Posterior cingulate gyrus (tissue), 11 donors: ENCODE data around the gene SENP7.
"Not testable (repeated sequence)": the region's sequence is repeated elsewhere in the genome, so short reads cannot be mapped to it uniquely, and the experiment has no call there.

ENCODE experiments used
- DNase-seq, 10 donors: peaks; one replicate each; pipeline versions ENCODE4 v3.0.0 to v3.0.0-alpha.2; 2020 to 2021; ENCODE audit warnings: mixed read lengths in 3 of 10
- intact Hi-C: fragments of 100-400 bp; cut with DNase I; formaldehyde crosslinking; loops from one replicate; pipeline ENCODE4 v1.15.1; 2023

The SENP7 gene

GRCh38 chr3:101377796-101378195, 135.2 kb downstream of the SENP7 start:
- no peak for DNase-seq
- intact Hi-C loops = no loop called here

- intact Hi-C loops = no loop called here
- no peak for DNase-seq
Measured at GRCh38 chr3:101377209-101377608, 135.8 kb downstream of the SENP7 start.

GRCh38 chr3:101375586-101375985, 137.4 kb downstream of the SENP7 start:
- intact Hi-C loops = no loop called here

DNA sequence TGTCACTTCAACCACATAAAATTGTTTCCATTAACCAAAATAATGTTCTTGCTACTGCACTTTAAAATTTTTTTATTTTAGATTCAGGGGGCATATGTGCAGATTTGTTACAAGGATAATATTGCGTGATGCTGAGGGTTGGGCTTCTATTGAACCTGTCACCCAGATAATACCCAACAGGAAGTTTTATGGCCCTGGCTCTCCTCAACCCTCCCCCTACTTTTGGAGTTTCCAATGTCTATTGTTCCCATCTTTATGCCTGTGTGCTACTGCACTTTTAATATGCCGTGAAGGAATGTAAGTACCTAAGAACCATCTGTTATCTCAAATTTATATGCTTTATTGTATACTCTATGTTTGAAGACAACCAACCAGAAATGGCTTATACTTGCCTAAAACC, 150.6 kb downstream of the SENP7 start:
- intact Hi-C loops = no loop called here
- DNase-seq = no peak

More at GRCh38 chr3:101375586-101375985, 137.4 kb downstream of the SENP7 start:
- no peak for DNase-seq

- DNase-seq = no peak
- intact Hi-C loops = no loop called here
Measured at GRCh38 chr3:101351829-101352228, 161.2 kb downstream of the SENP7 start.

DNA sequence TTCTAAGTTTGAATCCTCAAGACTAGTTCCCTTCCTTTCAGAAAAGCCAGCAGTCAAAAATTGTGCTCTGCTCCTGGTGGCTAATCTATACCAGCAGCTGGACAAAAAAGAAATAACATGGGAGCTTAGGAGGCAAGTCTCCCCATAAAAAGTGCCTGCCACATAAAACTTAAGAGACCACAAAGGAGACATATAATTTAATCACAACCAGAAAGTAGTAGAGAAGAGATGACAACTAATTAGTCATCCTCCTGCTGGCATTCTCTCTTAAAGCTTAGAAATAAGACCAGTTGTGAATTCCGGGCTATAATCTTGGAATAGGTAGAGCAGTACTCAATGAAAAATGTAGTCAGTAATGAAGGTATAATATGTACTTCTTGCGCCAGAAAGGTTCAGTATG, 172.4 kb downstream of the SENP7 start:
- intact Hi-C loops = no loop called here
- DNase-seq = no peak

- no peak for DNase-seq
- intact Hi-C loops = no loop called here
Measured at GRCh38 chr3:101333883-101334282, 179.1 kb downstream of the SENP7 start.

- no peak for DNase-seq
- intact Hi-C loops = no loop called here
Measured at GRCh38 chr3:101329016-101329673, 183.9 kb downstream of the SENP7 start.

DNA sequence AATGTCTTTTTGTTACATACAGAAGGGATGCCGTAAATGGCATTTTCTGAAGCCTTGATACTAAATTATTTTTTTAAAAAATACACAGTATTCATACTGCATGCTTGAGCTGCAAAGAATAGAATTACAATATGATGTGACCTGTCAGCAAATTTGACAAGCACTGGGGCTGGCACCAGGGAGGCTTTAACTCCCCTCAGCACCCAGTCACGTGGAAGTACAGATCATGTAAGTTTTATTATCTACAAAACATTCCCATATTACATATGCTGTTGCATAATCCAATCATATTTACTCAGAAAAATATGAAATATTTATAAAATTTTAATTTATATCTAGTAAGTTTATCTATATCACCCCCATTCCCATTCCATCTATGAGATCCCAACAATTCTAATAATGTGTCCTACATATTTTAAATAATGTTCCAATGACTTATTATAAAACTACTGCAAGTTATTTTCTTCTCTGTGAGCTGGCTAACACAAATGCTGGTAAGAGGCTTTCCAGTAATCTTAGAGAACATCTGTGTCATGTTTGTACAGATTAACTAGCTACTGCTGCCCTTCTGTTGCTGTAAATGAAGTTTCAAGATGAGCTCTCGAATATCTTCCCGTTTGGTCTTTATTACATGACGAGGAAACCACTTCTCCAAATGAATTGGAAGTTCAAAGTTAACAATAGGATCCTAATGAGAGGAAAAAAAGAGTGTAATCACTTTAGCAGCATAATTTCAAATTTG, 187.4 kb downstream of the SENP7 start:
- no peak for DNase-seq
- intact Hi-C loops = no loop called here

DNA sequence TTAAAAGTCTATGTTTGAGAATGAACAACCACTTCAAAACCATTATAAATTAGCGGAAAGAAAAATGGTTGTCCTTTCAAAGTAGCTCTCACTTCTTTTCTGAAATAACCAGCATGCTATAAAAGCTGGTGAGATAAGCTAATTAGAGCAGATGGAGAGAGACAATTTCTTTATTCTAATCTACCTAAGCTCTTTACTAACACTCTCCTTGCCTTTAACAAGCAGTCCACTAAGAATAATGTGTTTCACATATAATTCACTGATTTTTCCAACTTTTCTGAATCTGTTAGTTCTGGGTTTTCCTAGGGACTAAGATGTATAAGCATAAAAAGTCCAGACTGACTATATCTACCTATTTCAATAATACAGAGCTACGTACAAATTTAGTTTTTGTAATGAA, 192.5 kb downstream of the SENP7 start, which contains the start of gene IMPG2:
IMPG2 (minus strand) TSS at position 101 of the 400 bp plus-strand sequence. CDS start 203 bp downstream, outside the sequence.
- intact Hi-C loops = no loop called here
- DNase-seq = no peak

DNA sequence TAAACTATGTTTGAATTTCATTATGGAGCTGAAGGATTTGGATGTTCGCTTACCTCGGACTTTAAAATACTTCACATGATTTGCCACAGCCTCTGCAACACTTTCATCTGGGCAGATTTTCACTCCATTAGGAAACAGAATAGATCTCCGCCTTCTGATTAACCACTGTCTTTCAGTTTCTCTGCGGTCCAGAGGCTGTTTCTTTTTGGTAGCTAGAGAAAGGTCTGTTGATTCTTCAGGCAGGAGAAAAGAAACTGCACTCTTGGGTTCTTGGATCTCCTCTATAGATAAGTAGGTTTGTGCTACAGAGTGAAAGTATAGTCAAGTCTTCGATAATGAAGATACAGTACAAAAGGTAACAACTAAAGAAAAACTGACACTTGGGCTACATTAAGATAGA, 193.5 kb downstream of the SENP7 start:
- DNase-seq = no peak

DNA sequence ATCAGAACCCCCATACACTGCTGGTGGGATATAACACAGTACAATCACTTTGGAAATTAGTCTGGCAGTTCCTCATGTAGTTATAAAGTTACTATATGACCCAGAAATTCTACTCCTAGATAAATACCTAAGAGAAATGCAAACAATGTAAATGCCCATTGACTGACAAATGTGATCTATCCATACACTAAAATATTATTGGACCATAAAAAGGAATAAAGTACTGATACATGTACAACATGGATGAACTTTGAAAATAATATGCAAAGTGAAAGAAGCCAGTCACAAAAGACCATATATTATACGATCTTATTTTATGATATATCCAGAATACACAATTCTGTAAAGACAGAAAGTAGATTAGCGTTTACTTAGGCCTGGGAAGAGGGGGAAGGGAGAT, 200.5 kb downstream of the SENP7 start:
- intact Hi-C loops = no loop called here

More for the DNA sequence above, 193.5 kb downstream of the SENP7 start:
- intact Hi-C loops = no loop called here

DNA sequence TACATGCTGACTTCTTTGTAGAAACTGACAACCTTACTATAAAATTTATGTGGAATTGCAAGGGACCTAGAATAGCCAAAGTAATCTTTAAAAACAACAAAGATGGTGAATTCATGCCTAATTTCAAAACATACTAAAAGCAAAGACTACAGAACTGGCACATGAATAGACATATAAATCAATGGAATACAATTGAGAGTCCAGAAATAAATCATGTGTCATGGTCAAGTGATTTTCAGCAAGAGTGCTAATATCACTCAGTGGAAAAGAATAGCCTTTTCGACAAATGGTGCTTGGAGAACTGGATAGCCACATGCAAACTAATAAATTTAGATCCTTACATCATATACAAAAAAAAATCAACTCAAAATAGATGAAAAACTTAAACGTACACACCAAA, 201.3 kb downstream of the SENP7 start:
- intact Hi-C loops = no loop called here
- no peak for DNase-seq

More for the DNA sequence above, 200.5 kb downstream of the SENP7 start:
- DNase-seq = no peak

DNA sequence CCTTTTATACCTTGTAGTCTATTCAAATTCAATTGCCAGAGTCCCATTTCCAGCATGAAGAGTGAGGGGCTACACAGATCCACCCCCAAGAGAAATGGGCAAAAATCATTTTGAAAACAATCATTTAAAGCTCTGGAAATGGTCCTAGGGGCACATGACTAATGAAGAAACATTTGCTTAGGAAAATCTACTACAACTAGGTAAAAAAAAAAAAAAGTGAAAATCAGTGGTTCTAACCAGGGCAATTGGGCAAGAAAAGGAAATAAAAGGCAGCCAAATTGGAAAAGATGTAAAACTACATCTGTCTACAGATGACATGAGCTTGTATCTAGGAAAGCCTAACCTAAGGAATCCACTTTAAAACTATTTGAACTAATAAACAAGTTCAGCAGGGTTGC, 202.0 kb downstream of the SENP7 start:
- intact Hi-C loops = no loop called here
- no peak for DNase-seq

- intact Hi-C loops = not testable (repeated sequence)
- peak in 1 of 10 donors; percentile 65 for DNase-seq
Measured at GRCh38 chr3:101308147-101308772, 204.8 kb downstream of the SENP7 start.

GRCh38 chr3:101303836-101304235, 209.2 kb downstream of the SENP7 start:
- DNase-seq = no peak
- intact Hi-C loops = no loop called here

DNA sequence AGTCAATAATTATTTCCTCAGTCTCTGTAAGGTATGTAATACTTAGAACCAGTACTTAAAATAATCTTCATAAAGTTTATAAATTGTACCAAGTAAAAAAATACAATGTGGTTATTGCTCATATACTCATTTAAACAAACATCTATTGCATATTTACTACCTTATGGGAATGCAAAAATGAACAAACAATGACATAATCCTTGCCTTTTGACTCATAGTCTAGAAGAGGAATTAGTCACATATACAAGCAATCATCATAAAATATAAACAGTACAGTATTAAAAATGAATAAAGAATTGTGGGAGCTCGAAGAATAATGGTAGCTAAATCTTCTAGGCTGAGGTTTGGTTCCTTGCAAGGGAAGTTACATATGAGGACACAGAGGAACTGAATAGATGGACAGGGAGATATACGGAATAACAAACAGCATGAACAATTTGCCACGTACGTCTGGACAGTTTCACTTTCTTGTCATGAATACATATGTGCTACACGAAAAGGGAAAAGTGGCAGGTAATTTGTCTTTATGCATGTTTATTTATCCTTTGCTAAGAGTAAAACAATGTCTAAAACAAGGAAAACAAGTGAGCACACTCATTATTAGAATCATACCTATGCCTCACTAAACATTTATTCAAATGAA, 209.8 kb downstream of the SENP7 start:
- intact Hi-C loops = no loop called here
- no peak for DNase-seq

DNA sequence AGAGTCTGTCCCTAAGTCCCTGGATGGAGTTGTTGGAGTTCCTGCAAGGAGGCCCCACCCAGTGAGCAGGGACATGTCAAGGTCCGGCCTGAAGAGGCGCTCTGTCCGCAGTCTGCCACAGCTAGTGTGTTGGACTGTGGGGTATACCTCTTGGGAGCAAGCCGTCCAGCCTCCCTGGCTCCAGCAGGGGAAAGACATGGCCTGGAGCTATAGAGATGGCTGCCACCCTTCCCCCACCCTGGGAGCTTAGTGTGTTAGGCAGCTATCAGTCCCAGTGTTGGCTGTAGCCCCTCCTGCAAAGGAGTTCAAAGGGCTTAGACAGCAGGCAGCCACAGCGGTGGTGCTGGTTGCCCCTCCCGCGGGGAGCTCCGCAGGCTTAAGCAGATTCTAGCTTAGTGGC, 212.9 kb downstream of the SENP7 start:
- intact Hi-C loops = no loop called here

GRCh38 chr3:101292027-101292426, 221.0 kb downstream of the SENP7 start:
- intact Hi-C loops = no loop called here
- no peak for DNase-seq

More for the DNA sequence above, 212.9 kb downstream of the SENP7 start:
- no peak for DNase-seq

- intact Hi-C loops = no loop called here
- DNase-seq = no peak
Measured at GRCh38 chr3:101288294-101288693, 224.7 kb downstream of the SENP7 start.

GRCh38 chr3:101284757-101285156, 228.3 kb downstream of the SENP7 start:
- intact Hi-C loops = no loop called here
- no peak for DNase-seq
